Measurements from ENCODE around the gene KCNN1.

The KCNN1 gene

DNA sequence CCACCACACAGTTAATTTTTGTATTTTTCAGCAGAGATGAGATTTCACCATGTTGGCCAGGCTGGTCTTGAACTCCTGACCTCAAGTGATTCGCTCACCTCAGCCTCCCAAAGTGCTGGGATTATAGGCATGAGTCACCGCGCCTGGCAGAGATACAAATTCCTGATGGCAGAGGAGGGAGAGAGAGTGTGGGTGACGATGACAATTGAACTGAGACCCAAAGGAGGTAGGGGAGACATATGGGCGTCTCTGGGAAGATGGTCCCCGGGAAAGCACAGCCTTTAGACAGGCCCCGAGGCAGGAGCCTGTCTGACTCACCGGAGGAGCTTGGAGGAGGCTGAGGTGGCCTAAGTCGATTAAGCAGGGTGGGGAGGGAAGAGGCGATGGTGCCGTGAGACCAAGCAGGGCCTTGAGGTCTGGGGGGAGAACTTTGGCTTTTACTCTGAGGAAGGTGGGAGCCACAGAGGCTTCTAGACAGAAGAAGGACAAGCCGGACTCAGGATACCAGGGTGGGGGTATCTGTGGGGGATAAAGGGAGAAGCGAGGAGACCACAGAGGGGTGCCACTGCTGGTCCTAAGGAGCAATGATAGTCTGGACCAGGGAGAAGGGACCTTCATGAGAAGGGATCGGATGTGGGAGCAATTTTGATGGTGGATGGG, 79.3 kb downstream of the KCNN1 start:
- peaks cover 6% of the 10 kb centered on the region for H3K27me3 ChIP-seq
- no peak for DNase-seq
- TF ChIP-seq CTCF (IDR thresholded peaks at IDR 0.05; ENCODE audit: low read depth, low read length): no peak
- H3K4me1 ChIP-seq: no peaks in the 10 kb centered on the region
- no peak overlapping the region for H3K4me3 ChIP-seq (ENCODE audit: low read depth, low read length)
- H3K9me3 ChIP-seq: no peaks in the 10 kb centered on the region; the same call in 1 of the 2 replicates
- no peaks in the 10 kb centered on the region for H3K36me3 ChIP-seq

DNA sequence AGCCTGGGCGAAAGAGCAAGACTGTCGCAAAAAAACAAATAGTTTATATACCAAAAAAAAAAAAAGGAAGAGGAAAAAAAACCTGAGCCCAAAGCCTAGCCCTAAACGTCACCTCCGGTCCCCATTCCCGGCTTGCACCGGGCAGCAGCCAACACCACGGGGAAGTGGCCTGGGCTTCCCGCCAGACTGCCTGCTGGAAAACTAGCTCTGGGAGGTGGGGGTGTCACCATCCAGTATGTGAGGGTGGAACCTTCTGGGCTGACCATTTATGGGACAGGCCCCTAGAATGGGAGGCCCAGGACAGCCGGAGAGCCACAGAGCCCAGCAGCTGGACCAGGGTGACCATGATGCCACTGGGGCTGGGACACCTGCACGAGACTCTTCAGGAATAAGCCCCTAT, 82.5 kb downstream of the KCNN1 start:
- Histone ChIP-seq H3K4me3 (ENCODE audit: low read depth, low read length) (no peak overlapping the region), H3K36me3 (no peaks in the 10 kb centered on the region), H3K9me3 (no peaks in the 10 kb centered on the region), H3K4me1 (no peaks in the 10 kb centered on the region), H3K27me3 (peaks cover 15% of the 10 kb centered on the region)
- no peak for TF ChIP-seq CTCF (IDR thresholded peaks at IDR 0.05; ENCODE audit: low read depth, low read length)
- DNase-seq: no peak

Measured in BE2C (cell line).